ENCODE measurements around the gene TRIM29.

TRIM29 gene

GRCh38 chr11:120137187-120137610, 714 bp downstream of the TRIM29 start:
- no peak for DNase-seq

GRCh38 chr11:120136356-120136755, 1.6 kb downstream of the TRIM29 start:
- no peak for DNase-seq

- no peak for DNase-seq
Measured at GRCh38 chr11:120135838-120136237, 2.1 kb downstream of the TRIM29 start.

GRCh38 chr11:120134931-120135228, 3.0 kb downstream of the TRIM29 start:
- no peak for DNase-seq

- no peak for DNase-seq
Measured at GRCh38 chr11:120134106-120134930, 3.6 kb downstream of the TRIM29 start.

GRCh38 chr11:120133216-120134105, 4.5 kb downstream of the TRIM29 start:
- DNase-seq: no peak

- DNase-seq: no peak
Measured at GRCh38 chr11:120132645-120133185, 5.2 kb downstream of the TRIM29 start.

- DNase-seq: no peak
Measured at GRCh38 chr11:120131941-120132644, 5.8 kb downstream of the TRIM29 start.

GRCh38 chr11:120130991-120131760, 6.7 kb downstream of the TRIM29 start:
- no peak for DNase-seq

GRCh38 chr11:120130176-120130980, 7.5 kb downstream of the TRIM29 start:
- DNase-seq: no peak

GRCh38 chr11:120129570-120129969, 8.3 kb downstream of the TRIM29 start:
- no peak for DNase-seq

- no peak for DNase-seq
Measured at GRCh38 chr11:120128392-120129119, 9.4 kb downstream of the TRIM29 start.

- no peak for DNase-seq
Measured at GRCh38 chr11:120127236-120127635, 10.7 kb downstream of the TRIM29 start.

GRCh38 chr11:120126620-120127019, 11.3 kb downstream of the TRIM29 start:
- no peak for DNase-seq

- DNase-seq: no peak
Measured at GRCh38 chr11:120125509-120125908, 12.4 kb downstream of the TRIM29 start.

- DNase-seq: no peak
Measured at GRCh38 chr11:120125024-120125423, 12.9 kb downstream of the TRIM29 start.

GRCh38 chr11:120124355-120124754, 13.6 kb downstream of the TRIM29 start:
- DNase-seq: no peak

- DNase-seq: no peak
Measured at GRCh38 chr11:120123946-120124345, 14.0 kb downstream of the TRIM29 start.

- no peak for DNase-seq
Measured at GRCh38 chr11:120122924-120123683, 14.8 kb downstream of the TRIM29 start.

- no peak for DNase-seq
Measured at GRCh38 chr11:120121914-120122473, 15.9 kb downstream of the TRIM29 start.

All from NCI-H2081 treated with DMSO at 0.1 percent for 48 hours (cell line).